Endodermal cell (in vitro differentiated cells): Measurements from ENCODE around the gene ELMO1. TPM values are rescaled to one million over a fixed set of nuclear protein-coding genes. Genes with fewer than 3 reads are reported as not detected.

Experiments used
- DNase-seq: peaks from one replicate; pipeline ENCODE4 v3.0.0-alpha.2; 2017
- H3K27ac ChIP-seq: 2 replicates; pipeline ENCODE4 v1.5.1; 2013; ENCODE audit warnings: mild to moderate bottlenecking, low read depth, low read length, moderate library complexity
- H3K27me3 ChIP-seq: 2 replicates; pipeline ENCODE4 v1.6.1; 2013; ENCODE audit warnings: mild to moderate bottlenecking, low read length, moderate library complexity; ENCODE audit not compliant: insufficient read depth, control insufficient read depth, poor library complexity, severe bottlenecking
- H3K36me3 ChIP-seq: 2 replicates; pipeline ENCODE4 v1.7.0; 2013; ENCODE audit warnings: mild to moderate bottlenecking, low read length, moderate library complexity; ENCODE audit not compliant: control insufficient read depth, insufficient read depth
- H3K4me1 ChIP-seq: one replicate; pipeline ENCODE4 v1.7.0; 2013; ENCODE audit warnings: low read length; ENCODE audit not compliant: control insufficient read depth, insufficient read depth
- H3K4me3 ChIP-seq: 2 replicates; pipeline ENCODE4 v1.5.1; 2013; ENCODE audit warnings: mild to moderate bottlenecking, low read length, moderate library complexity
- H3K9ac ChIP-seq: 2 replicates; pipeline ENCODE4 v1.6.1; 2013; ENCODE audit warnings: mild to moderate bottlenecking, low read length, moderate library complexity; ENCODE audit not compliant: poor library complexity, severe bottlenecking; ENCODE audit errors: extremely low read depth
- H3K9me3 ChIP-seq: 2 replicates; pipeline ENCODE4 v1.6.1; 2013; ENCODE audit warnings: mild to moderate bottlenecking, low read length, moderate library complexity; ENCODE audit not compliant: control insufficient read depth
- H3K27ac Mint-ChIP-seq: 2 replicates; pipeline ENCODE4 v1.8.0; 2020; ENCODE audit warnings: mixed read lengths
- H3K27me3 Mint-ChIP-seq: 2 replicates; pipeline ENCODE4 v1.8.0; 2021; ENCODE audit warnings: mild to moderate bottlenecking, mixed read lengths; ENCODE audit not compliant: insufficient read depth
- H3K36me3 Mint-ChIP-seq: 2 replicates; pipeline ENCODE4 v1.8.0; 2020; ENCODE audit warnings: low read depth, mixed read lengths
- H3K4me1 Mint-ChIP-seq: 2 replicates; pipeline ENCODE4 v1.8.0; 2020; ENCODE audit warnings: mixed read lengths
- H3K4me3 Mint-ChIP-seq: 2 replicates; pipeline ENCODE4 v1.8.0; 2020; ENCODE audit warnings: mild to moderate bottlenecking, moderate library complexity, mixed read lengths
- H3K9me3 Mint-ChIP-seq: 2 replicates; pipeline ENCODE4 v1.8.0; 2020; ENCODE audit warnings: mild to moderate bottlenecking, mixed read lengths
- CTCF ChIP-seq: fragments of 200-600 bp; sonication (generic); conservative IDR thresholded peaks from 2 replicates; pipeline ENCODE4 v1.5.0; 2021; ENCODE audit warnings: antibody characterized with exemption, mild to moderate bottlenecking
- WGBS, 2 experiments: methylation state at CpG; one replicate each; pipeline versions ENCODE4 v1.1.5 to v1.1.7; 2013; ENCODE audit warnings: missing lambda C conversion rate in 2 of 2, mixed read lengths in 1 of 2; ENCODE audit not compliant: insufficient coverage in 1 of 2, insufficient read length in 1 of 2; 5-methylcytosine and 5-hydroxymethylcytosine counted together
- total RNA-seq, 2 donors: library from RNA; stranded (reverse); fragmentation: NEBNext Ultra II Directional in 1 of 2; extraction: Animal tissue kit (Norgen Biotek cat#: 25700) in 1 of 2; gene quantifications; 2 replicates in 1 of 2; 3 replicates in 1 of 2; pipeline ENCODE4 v1.2.1, GENCODE V29; 2021

The ELMO1 gene
- total RNA-seq, 2 donors from 2014 or later = 120 to 131 TPM

GRCh38 chr7:37033141-37033540 lies 415.5 kb downstream of the ELMO1 start:
- H3K9me3 Mint-ChIP-seq = no peaks in the 10 kb centered on the region
- Histone ChIP-seq H3K27ac (peak overlapping the region; percentile 82), H3K36me3 (peaks cover 16% of the 10 kb centered on the region), H3K9ac (no peak overlapping the region), H3K9me3 (no peaks in the 10 kb centered on the region), H3K4me1 (peaks cover 5% of the 10 kb centered on the region), H3K27me3 (no peaks in the 10 kb centered on the region), H3K4me3 (no peak overlapping the region)
- H3K27ac Mint-ChIP-seq = no peak overlapping the region
- H3K4me1 Mint-ChIP-seq = peaks cover 24% of the 10 kb centered on the region
- no peaks in the 10 kb centered on the region for H3K27me3 Mint-ChIP-seq
- H3K36me3 Mint-ChIP-seq = peaks cover 15% of the 10 kb centered on the region
- H3K4me3 Mint-ChIP-seq = no peak overlapping the region
- no peak for TF ChIP-seq CTCF
- DNase-seq = no peak
- 91 to 94% methylated on average over 5 to 8 of the region's 8 CpGs for WGBS, 2 experiments

- H3K9me3 Mint-ChIP-seq = no peaks in the 10 kb centered on the region
- H3K36me3 Mint-ChIP-seq = peaks cover 11% of the 10 kb centered on the region
- H3K4me1 Mint-ChIP-seq = peaks cover 24% of the 10 kb centered on the region
- H3K36me3 ChIP-seq = peaks cover 14% of the 10 kb centered on the region
- H3K27ac Mint-ChIP-seq = peak overlapping the region; percentile 89
- H3K4me1 ChIP-seq = peaks cover 5% of the 10 kb centered on the region
- WGBS, 2 experiments = 90 to 91% methylated on average over 4 of the region's 4 CpGs
- no peaks in the 10 kb centered on the region for H3K9me3 ChIP-seq
- no peak overlapping the region for H3K9ac ChIP-seq
- DNase-seq = no peak
- H3K4me3 Mint-ChIP-seq = no peak overlapping the region
- H3K27ac ChIP-seq = peak overlapping the region; percentile 82
- H3K4me3 ChIP-seq = no peak overlapping the region
- H3K27me3 ChIP-seq = no peaks in the 10 kb centered on the region
- no peak for TF ChIP-seq CTCF
- no peaks in the 10 kb centered on the region for H3K27me3 Mint-ChIP-seq
These were observed 416.4 kb downstream of the ELMO1 start for GRCh38 chr7:37032258-37032601.

- Mint-ChIP-seq H3K4me3 (no peak overlapping the region), H3K4me1 (peaks cover 24% of the 10 kb centered on the region), H3K27ac (peak overlapping the region; percentile 89), H3K9me3 (no peaks in the 10 kb centered on the region), H3K36me3 (peaks cover 11% of the 10 kb centered on the region), H3K27me3 (no peaks in the 10 kb centered on the region)
- Histone ChIP-seq H3K27ac (peak overlapping the region; percentile 82), H3K4me3 (no peak overlapping the region), H3K4me1 (peaks cover 5% of the 10 kb centered on the region), H3K9me3 (no peaks in the 10 kb centered on the region), H3K36me3 (peaks cover 12% of the 10 kb centered on the region), H3K9ac (no peak overlapping the region), H3K27me3 (no peaks in the 10 kb centered on the region)
- DNase-seq = peak; percentile 84
- whole genome bisulfite sequencing, 2 experiments = 63 to 64% methylated on average over 2 to 9 of the region's 9 CpGs
- no peak for TF ChIP-seq CTCF
These were observed 416.9 kb downstream of the ELMO1 start for GRCh38 chr7:37031571-37032257.
